RWPE1 (cell line): Measurements from ENCODE around the gene TRABD2B.

Source experiments
- CTCF ChIA-PET: fragments of 350-600 bp; sonication (Branson Sonifier 250); formaldehyde crosslinking; extraction: SDS; loops from one replicate; lab custom pipeline; 2021; lab: Yijun Ruan, JAX
- POLR2A ChIA-PET: fragments of 400-600 bp; formaldehyde crosslinking; extraction: SDS; loops from one replicate; lab custom pipeline; 2020; ENCODE audit warnings: antibody characterized with exemption; ENCODE audit not compliant: low non-redundant PET; lab: Yijun Ruan, JAX
- DNase-seq: peaks from one replicate; pipeline ENCODE4 v3.0.0; 2012; ENCODE audit warnings: low spot score
- H3K27ac ChIP-seq: fragments of 450-650 bp; 2 replicates; pipeline ENCODE4 v1.5.1; 2017
- CTCF ChIP-seq: fragments of 450-650 bp; conservative IDR thresholded peaks from 2 replicates; pipeline ENCODE4 v1.5.1; 2017; ENCODE audit warnings: low read depth, mild to moderate bottlenecking

TRABD2B gene

GRCh38 chr1:48038270-48038767 is 41.1 kb upstream of the TRABD2B start:
- no peak for TF ChIP-seq CTCF
- DNase-seq: no peak
- ChIA-PET CTCF (interaction anchor here (0.6 to 1.4 kb wide), 2 partner anchors 23 to 29 kb away, joined by 3 read pairs; no protein-coding TSS in a partner anchor), POLR2A (no interaction called here)
- no peak overlapping the region for H3K27ac ChIP-seq

- TF ChIP-seq CTCF: no peak
- DNase-seq: no peak
- H3K27ac ChIP-seq: no peak overlapping the region
- CTCF ChIA-PET: interaction anchor here (0.9 kb wide), 1 partner anchor 57 kb away, joined by 3 read pairs; no protein-coding TSS in a partner anchor
- POLR2A ChIA-PET: no interaction called here
Observed at GRCh38 chr1:48036710-48037355, 39.6 kb upstream of the TRABD2B start.

GRCh38 chr1:48035371-48036141 is 38.4 kb upstream of the TRABD2B start:
- no peak overlapping the region for H3K27ac ChIP-seq
- POLR2A ChIA-PET: no interaction called here
- TF ChIP-seq CTCF: no peak
- no peak for DNase-seq
- CTCF ChIA-PET: interaction anchor here (0.7 to 0.9 kb wide), 2 partner anchors 12 to 58 kb away, joined by 3 read pairs; no protein-coding TSS in a partner anchor

- H3K27ac ChIP-seq: no peak overlapping the region
- POLR2A ChIA-PET: no interaction called here
- CTCF ChIA-PET: interaction anchor here (0.6 to 0.7 kb wide), 2 partner anchors 10 to 36 kb away, joined by 3 read pairs; no protein-coding TSS in a partner anchor
- no peak for TF ChIP-seq CTCF
- DNase-seq: no peak
Observed at GRCh38 chr1:48033495-48034045, 36.4 kb upstream of the TRABD2B start.

GRCh38 chr1:48031676-48032075 is 34.5 kb upstream of the TRABD2B start:
- TF ChIP-seq CTCF: no peak
- DNase-seq: no peak
- H3K27ac ChIP-seq: no peak overlapping the region
- ChIA-PET POLR2A (no interaction called here), CTCF (no interaction called here)

GRCh38 chr1:48030696-48031365 is 33.6 kb upstream of the TRABD2B start:
- ChIA-PET POLR2A (no interaction called here), CTCF (no interaction called here)
- no peak for TF ChIP-seq CTCF
- no peak for DNase-seq
- no peak overlapping the region for H3K27ac ChIP-seq
